ENCODE data around the gene CDH4.

Gene CDH4

GRCh38 chr20:61457725-61458124 lies 205.7 kb downstream of the CDH4 start:
- no peak for TF ChIP-seq ZFX (IDR thresholded peaks at IDR 0.05; ENCODE audit: borderline replicate concordance)
- TF ChIP-seq, protein P1, sequence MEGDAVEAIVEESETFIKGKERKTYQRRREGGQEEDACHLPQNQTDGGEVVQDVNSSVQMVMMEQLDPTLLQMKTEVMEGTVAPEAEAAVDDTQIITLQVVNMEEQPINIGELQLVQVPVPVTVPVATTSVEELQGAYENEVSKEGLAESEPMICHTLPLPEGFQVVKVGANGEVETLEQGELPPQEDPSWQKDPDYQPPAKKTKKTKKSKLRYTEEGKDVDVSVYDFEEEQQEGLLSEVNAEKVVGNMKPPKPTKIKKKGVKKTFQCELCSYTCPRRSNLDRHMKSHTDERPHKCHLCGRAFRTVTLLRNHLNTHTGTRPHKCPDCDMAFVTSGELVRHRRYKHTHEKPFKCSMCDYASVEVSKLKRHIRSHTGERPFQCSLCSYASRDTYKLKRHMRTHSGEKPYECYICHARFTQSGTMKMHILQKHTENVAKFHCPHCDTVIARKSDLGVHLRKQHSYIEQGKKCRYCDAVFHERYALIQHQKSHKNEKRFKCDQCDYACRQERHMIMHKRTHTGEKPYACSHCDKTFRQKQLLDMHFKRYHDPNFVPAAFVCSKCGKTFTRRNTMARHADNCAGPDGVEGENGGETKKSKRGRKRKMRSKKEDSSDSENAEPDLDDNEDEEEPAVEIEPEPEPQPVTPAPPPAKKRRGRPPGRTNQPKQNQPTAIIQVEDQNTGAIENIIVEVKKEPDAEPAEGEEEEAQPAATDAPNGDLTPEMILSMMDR (IDR thresholded peaks at IDR 0.05) = no peak
- H3K27ac ChIP-seq = no peak overlapping the region

DNA sequence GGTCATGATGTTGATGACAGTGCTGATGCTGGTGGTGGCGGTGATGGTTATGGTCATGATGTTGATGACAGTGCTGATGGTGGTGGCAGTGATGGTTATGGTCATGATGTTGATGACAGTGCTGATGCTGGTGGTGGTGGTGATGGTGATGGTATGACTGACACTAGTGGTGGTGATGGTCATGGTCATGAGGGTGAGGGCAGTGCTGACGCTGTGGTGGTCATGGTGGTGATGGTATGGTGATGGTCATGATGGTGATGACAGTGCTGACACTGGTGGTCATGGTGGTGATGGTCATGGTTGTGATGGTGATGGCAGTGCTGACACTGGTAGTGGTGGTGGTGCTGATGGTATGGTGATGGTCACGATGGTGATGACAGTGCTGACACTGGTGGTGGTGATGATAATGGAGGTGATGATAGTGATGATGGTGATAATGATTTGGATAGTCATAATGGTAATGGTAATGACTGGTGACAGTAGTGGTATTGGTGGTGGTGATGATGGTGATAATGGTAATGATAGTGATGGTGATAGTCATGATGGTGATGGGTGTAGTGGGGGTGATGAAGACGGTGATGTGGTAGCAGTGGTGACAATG lies 206.2 kb downstream of the CDH4 start:
- H3K27ac ChIP-seq = no peak overlapping the region
- TF ChIP-seq, protein P1 (IDR thresholded peaks at IDR 0.05) = no peak
- TF ChIP-seq ZFX (IDR thresholded peaks at IDR 0.05; ENCODE audit: borderline replicate concordance) = no peak

GRCh38 chr20:61459266-61459665 lies 207.2 kb downstream of the CDH4 start:
- H3K27ac ChIP-seq = no peak overlapping the region
- TF ChIP-seq, protein P1 (IDR thresholded peaks at IDR 0.05) = no peak
- no peak for TF ChIP-seq ZFX (IDR thresholded peaks at IDR 0.05; ENCODE audit: borderline replicate concordance)

- no peak for TF ChIP-seq ZFX (IDR thresholded peaks at IDR 0.05; ENCODE audit: borderline replicate concordance)
- TF ChIP-seq, protein P1 (IDR thresholded peaks at IDR 0.05) = no peak
- H3K27ac ChIP-seq = no peak overlapping the region
Observed at GRCh38 chr20:61459705-61460104, 207.6 kb downstream of the CDH4 start.

DNA sequence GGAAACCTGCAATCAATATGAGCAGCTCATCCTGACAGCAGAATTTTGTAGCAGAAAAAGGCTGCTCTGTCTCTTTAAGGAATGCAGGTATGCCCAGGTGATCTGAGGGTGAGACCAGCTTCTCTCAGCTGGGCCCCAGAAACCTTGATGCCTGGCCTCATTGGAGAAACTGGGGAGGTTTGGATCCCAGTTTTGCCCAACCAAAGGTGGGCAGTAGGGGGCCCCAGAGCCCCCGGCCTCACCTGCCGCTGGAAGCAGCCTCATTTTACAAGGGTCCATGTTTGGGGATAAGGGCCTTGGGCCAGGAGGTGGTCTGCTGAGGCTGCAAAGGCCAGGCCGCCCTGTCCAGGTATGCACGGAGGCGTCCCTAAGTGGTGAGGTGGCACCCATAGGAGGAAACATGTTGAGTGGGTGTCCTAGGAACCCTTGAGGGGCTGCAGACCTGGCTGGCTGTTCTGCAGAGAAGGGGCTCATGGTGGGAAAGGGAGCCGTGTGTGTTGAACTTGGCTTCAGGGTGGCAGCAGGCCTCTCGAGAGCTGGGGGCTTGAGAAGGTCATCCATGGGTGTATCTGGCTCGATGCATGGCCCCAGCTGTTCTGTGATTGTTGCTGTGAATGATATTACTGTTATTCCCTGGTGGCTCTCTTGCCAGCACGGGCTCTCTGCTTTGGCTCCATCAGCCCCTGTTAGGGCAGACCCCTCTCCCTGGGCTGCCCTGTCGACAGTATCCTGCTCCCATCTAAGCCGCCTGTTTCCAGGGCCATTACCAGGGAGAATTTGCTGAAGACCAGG lies 208.4 kb downstream of the CDH4 start:
- H3K27ac ChIP-seq = no peak overlapping the region
- no peak for TF ChIP-seq ZFX (IDR thresholded peaks at IDR 0.05; ENCODE audit: borderline replicate concordance)
- TF ChIP-seq, protein P1 (IDR thresholded peaks at IDR 0.05) = no peak

- TF ChIP-seq, protein P1 (IDR thresholded peaks at IDR 0.05) = no peak
- TF ChIP-seq ZFX (IDR thresholded peaks at IDR 0.05; ENCODE audit: borderline replicate concordance) = no peak
- no peak overlapping the region for H3K27ac ChIP-seq
Observed at GRCh38 chr20:61461461-61461860, 209.4 kb downstream of the CDH4 start.
